Measurements from ENCODE around the gene PCDHB4.
"Not testable (repeated sequence)": the region's sequence is repeated elsewhere in the genome, so short reads cannot be mapped to it uniquely, and the experiment has no call there.

Gene PCDHB4

DNA sequence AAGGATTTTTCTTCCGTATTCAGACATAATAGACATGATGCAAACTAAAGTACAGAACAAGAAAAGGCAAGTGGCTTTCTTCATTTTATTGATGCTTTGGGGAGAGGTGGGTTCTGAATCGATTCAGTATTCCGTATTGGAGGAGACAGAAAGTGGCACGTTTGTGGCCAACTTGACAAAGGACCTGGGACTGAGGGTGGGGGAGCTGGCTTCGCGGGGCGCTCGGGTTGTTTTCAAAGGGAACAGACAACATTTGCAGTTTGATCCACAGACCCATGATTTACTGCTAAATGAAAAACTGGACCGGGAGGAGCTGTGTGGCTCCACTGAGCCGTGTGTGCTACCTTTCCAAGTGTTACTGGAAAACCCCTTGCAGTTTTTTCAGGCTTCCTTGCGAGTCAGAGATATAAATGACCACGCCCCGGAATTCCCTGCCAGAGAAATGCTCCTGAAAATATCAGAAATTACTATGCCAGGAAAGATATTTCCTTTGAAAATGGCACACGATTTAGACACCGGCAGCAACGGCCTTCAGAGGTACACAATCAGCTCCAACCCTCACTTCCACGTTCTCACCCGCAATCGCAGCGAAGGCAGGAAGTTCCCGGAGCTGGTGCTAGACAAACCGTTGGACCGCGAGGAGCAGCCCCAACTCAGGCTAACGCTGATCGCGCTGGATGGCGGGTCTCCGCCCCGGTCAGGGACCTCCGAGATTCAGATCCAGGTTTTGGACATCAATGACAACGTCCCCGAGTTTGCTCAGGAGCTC is 28.8 kb downstream of the PCDHB4 start:
- DNase-seq = no peak

DNA sequence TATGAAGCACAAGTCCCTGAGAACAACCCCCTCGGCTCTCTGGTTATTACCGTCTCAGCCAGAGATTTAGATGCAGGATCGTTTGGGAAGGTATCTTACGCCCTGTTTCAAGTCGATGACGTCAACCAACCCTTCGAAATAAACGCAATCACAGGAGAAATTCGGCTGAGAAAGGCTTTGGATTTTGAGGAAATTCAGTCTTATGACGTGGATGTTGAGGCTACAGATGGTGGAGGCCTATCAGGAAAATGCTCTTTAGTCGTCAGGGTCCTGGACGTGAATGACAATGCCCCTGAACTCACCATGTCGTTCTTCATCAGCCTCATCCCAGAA is 29.3 kb downstream of the PCDHB4 start:
- DNase-seq = no peak

DNA sequence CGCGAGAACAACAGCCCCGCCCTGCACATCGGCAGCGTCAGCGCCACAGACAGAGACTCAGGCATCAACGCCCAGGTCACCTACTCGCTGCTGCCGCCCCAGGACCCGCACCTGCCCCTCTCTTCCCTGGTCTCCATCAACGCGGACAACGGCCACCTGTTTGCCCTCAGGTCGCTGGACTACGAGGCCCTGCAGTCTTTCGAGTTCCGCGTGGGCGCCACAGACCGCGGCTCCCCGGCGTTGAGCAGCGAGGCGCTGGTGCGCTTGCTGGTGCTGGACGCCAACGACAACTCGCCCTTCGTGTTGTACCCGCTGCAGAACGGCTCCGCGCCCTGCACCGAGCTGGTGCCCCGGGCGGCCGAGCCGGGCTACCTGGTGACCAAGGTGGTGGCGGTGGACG is 30.0 kb downstream of the PCDHB4 start:
- DNase-seq = not testable (repeated sequence)

DNA sequence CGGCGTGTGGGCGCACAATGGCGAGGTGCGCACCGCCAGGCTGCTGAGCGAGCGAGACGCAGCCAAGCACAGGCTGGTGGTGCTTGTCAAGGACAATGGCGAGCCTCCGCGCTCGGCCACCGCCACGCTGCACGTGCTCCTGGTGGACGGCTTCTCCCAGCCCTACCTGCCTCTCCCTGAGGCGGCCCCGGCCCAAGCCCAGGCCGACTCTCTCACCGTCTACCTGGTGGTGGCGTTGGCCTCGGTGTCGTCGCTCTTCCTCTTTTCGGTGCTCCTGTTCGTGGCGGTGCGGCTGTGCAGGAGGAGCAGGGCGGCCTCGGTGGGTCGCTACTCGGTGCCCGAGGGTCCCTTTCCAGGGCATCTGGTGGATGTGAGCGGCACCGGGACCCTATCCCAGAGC is 30.5 kb downstream of the PCDHB4 start:
- not testable (repeated sequence) for DNase-seq

DNA sequence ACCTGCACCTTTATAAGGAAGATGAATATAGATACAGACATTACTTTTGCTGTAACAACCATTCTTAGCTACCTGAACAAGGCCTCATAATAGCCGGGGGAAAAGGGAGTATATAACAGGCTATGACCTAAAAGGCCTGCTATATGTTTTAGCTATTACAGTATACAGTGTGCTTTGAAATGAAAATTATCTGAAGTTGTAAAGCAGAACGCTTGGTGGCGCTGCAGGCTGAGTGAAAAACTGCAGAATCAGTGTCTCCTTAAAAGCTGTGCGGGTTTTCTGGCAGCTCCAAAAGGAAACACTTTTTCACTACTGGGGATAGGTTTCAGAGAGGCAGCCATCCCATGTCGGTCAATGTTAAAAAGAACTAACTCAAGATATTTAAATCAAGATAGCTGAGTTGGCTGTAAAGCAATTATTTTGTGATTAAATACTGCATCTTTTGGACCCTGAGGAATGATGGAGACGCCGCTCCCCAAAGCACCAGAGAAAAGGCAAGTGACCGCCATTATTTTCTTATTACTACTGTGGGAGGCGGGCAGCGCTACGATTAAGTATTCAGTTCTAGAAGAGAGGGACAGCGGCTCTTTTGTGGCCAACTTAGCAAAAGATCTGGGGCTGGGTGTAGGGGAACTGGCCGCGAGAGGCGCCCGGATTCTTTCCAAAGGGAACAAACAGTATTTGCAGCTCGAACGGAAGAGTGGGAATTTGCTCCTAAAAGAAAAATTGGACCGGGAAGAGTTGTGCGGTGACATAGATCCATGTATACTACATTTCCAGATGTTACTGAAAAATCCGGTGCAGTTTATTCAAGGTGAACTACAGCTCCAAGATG is 34.1 kb downstream of the PCDHB4 start:
- DNase-seq = no peak

DNA sequence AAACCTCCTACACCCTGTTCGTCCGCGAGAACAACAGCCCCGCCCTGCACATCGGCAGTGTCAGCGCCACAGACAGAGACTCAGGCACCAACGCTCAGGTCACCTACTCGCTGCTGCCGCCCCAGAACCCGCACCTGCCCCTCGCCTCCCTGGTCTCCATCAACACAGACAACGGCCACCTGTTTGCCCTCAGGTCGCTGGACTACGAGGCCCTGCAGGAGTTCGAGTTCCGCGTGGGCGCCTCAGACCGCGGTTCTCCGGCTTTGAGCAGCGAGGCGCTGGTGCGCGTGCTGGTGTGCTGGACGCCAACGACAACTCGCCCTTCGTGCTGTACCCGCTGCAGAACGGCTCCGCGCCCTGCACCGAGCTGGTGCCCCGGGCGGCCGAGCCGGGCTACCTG is 35.7 kb downstream of the PCDHB4 start:
- not testable (repeated sequence) for DNase-seq

DNA sequence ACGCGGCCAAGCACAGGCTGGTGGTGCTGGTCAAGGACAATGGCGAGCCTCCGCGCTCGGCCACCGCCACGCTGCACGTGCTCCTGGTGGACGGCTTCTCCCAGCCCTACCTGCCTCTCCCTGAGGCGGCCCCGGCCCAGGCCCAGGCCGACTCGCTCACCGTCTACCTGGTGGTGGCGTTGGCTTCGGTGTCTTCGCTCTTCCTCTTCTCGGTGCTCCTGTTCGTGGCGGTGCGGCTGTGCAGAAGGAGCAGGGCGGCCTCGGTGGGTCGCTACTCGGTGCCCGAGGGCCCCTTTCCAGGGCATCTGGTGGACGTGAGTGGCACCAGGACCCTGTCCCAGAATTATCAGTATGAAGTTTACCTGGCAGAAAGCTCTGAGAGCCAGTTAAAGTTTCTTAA is 36.3 kb downstream of the PCDHB4 start:
- not testable (repeated sequence) for DNase-seq

DNA sequence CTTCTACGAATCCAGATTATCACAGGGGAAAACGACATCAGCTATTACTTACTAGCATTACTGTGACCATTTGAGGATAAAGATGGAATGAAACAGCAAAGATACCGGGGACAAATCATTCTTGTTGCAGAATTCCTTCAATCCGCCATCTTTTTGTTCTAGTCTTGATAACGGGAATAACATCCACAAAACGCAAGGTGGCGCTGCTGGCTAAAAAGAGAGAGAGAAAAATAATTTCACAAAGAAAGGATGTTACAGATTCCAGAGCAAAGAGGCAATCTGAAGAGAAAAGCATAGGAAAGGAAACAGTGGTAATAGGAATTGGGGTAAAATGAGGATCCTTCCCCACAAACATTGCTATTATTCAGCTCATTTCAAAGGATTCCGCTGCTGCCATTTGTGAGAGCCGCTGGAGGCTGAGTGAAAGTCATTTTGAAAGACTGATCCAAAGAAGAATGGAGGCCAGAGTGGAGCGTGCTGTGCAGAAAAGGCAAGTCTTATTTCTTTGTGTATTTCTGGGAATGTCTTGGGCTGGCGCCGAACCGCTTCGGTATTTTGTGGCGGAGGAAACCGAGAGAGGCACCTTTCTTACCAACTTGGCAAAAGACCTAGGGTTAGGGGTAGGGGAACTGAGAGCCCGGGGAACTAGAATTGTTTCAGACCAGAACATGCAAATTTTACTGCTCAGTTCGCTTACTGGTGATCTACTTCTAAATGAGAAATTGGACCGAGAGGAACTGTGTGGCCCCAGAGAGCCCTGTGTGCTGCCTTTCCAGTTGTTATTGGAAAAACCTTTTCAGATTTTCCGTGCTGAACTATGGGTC is 51.0 kb downstream of the PCDHB4 start, which contains the start of gene PCDHB7:
TSS of gene PCDHB7 (plus strand) at position 264 of the 824 bp plus-strand sequence. CDS start at position 456, 192 bp downstream.
- peak; percentile 17 for DNase-seq

DNA sequence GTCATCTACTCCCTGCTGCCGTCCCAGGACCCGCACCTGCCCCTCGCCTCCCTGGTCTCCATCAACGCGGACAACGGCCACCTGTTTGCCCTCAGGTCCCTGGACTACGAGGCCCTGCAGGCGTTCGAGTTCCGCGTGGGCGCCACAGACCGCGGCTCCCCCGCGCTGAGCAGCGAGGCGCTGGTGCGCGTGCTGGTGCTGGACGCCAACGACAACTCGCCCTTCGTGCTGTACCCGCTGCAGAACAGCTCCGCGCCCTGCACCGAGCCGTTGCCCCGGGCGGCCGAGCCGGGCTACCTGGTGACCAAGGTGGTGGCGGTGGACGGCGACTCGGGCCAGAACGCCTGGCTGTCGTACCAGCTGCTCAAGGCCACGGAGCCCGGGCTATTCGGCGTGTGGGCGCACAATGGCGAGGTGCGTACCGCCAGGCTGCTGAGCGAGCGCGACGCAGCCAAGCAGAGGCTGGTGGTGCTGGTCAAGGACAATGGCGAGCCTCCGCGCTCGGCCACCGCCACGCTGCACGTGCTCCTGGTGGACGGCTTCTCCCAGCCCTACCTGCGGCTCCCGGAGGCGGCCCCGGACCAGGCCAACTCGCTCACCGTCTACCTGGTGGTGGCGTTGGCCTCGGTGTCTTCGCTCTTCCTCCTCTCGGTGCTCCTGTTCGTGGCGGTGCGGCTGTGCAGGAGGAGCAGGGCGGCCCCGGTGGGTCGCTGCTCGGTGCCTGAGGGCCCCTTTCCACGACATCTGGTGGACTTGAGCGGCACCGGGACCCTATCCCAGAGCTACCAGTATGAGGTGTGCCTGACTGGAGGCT is 52.9 kb downstream of the PCDHB4 start:
- DNase-seq = not testable (repeated sequence)

Measured in stimulated activated CD4-positive, alpha-beta T cell treated with anti-CD3 and anti-CD28 coated beads, Interleukin-4, amount 100 ng/mL, for 24 hours (primary cell).